Amniotic epithelial cell (primary cell): ENCODE data around the gene FOSB.

ENCODE experiments used
- DNase-seq: peaks from one replicate; pipeline ENCODE4 v3.0.0-alpha.2; 2010; ENCODE audit warnings: low read depth

FOSB gene

GRCh38 chr19:45524575-45525129, 56.9 kb downstream of the FOSB start:
- DNase-seq = no peak
